ENCODE results near the gene GRIK2.

GRCh38 chr6:101830501-101831031 is 437.1 kb downstream of the GRIK2 start:
- TF ChIP-seq CTCF (IDR thresholded peaks at IDR 0.05) (no peak), POLR2AphosphoS5 (IDR thresholded peaks at IDR 0.05) (no peak), EP300 (IDR thresholded peaks at IDR 0.05) (no peak)

All from suprapubic skin (tissue), 4 donors.